Measurements from ENCODE around the gene PACS2.

PACS2 gene

DNA sequence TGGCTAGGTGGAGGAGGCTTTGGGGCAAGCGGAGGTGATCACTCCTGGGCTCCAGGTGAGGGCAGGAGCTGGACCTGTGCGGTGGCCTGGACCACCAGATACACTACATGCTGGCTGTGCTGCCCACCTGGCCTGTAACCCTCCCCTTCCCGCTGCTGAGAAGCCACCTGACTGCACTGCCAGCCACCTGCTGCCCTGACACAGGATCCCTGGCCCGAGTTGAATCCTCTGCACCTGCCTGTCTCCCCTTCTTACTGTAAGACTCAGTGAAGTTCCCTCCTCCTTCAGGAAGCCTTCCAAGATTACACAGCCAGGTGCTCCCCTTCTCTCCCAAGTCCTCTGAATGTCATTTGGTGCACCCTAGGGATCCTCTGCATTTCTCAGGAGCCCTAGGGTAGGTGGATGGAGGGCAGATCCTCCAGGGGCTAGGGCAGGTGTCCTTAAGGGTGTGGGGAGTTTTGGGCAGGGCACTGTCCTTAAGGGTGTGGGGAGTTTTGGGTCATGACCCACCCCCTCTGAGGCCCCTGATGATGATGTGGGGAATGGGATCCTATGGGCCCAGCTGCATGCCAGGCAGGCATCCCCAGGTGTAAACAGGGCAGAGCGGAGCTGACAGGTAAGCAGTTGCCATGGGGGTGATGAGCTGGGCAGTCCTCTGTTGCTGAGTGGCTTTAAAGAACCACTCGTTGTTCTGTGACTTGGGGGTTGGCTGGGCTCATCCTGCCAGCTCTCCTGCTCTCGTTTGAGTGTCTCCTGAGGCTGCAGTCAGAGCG is 98.4 kb downstream of the PACS2 start:
- no peak for DNase-seq

DNA sequence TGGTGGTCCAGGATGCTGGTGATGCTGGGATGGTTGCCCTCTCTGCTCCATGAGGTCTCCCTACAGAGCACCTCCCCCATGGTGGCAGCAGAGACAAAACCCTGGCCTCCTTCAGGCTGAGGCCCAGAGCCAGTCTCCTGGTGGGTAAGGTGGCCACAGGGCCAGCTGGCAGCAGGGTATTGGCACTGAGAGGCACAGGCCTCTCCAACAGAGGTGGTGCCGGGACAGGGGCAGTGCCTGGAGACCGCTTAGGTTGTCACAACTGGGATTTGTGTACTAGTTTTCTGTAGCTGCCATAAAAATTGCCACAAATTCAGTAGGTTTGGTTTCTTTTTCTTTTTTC is 99.0 kb downstream of the PACS2 start:
- no peak for DNase-seq

DNA sequence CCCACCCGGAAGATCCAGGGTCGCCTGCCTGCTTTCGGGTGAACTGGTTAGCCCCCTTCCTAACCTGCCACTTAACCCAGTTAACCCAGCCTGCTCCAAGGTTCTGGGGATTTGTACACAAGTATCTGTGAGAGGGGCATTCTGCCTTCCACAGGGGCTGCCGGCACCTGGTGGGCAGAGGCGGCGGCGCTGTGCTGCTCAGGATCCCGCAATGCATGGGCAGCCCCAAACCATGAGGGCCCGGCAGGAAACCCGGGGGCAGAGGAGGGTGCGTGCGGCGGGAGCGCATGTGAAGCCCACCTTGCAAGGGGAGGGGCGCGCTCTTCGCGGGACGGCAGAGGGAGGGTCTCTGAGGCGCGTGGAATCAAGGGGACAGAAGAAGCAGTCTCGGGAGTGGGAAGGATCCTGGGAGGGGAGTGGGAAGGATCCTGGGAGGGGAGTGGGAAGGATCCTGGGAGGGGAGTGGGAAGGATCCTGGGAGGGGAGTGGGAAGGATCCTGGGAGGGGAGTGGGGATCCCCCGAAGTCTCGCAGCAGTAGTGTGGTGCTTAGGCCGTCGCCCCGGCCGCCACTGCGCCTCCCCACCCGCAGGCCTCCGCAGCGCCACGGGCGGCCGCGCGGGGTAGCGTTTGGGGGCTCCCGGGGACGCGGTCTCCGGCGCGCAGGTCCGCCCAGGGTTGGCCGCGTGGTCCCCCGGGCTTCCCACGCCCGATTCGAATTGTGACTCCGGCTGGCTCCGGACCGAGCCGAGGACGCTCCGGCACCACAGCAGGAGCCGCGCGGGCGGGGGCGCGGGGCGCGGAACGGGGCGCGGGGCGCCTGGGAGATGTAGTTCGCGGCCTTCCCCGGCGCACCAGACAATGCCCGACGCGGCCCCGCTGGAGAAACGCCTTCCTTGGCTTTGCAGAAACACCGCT is 100.2 kb downstream of the PACS2 start:
- DNase-seq, result peak; percentile 82

DNA sequence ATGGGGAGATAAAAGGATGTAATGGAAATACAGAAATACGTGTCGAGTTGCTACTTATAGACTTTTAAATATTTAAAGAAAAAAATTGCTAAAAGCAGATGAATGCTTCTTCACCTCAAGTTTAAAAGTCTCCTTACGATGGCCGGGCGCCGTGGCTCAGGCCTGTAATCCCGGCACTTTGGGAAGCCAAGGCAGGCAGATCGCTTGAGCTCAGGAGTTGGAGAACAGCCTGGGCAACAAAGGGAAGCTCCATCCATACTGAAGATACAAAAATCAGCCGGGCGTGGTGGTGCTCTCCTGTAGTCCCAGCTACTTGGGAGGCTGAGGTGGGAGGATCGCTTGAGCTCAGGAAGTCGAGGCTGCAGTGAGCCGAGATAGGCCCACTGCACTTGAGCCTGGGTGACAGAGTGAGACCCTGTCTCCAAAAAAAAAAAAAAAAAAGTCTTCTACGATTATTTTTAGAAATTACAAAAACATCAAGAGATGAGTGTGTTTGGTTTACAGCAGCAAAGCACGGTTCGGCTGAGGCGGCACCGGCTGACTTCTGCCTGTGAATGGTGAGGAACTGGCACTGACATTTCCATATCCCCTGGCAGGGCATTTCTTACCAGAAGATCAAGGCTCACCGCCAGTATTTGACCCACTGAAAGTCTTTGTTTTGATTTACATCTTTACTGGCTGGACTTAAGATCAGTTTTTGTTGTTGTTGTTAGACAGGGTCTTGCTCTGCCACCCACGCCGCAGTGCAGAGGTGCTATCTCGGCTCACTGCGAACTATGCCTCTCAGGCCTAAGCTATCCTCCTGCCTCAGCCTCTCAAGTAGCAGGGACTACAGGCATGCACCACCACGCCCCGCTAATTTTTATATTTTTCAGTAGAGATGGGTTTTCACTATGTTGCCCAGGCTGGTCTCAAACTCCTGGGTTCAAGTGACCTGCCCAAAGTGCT is 101.2 kb downstream of the PACS2 start:
- peak; percentile 30 for DNase-seq

DNA sequence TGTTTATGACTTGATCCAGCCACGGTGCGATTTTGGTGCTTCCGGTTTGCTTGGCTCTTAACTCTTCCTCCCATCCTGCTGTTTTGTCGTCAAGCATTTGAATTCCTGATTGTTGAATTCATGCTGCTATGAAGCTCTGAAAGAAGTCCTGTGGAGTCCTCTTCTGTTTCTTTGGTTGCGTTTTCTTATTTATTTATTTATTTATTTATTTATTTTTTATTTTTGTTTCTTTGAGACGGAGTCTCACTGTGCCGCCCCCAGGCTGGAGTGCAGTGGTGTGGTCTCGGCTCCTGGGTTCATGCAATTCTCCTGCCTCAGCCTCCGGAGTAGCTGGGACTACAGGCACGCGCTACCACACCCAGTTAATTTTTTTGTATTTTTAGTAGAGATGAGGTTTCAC is 102.1 kb downstream of the PACS2 start:
- no peak for DNase-seq

DNA sequence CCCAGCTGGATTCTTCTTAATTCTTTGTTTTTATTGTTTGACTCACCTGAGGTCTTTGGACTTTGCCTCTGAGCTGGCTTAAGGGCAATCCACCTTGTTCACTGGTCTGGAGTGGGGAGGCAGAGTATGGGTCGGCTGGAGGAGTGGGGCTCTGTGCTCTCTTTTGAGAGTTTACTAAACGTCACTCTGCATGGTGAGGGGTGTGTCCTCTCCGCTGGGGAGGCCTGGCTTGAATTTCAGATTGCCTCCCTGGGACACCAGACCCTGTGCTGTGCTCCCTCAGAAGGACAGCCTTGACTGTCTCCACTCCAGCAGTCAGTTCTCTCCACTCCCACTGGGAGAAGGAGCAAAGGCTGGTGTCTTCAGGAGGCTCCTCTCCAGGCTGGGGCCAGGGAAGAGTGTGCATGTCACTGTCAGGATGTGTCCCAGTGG is 103.2 kb downstream of the PACS2 start:
- DNase-seq, result no peak

DNA sequence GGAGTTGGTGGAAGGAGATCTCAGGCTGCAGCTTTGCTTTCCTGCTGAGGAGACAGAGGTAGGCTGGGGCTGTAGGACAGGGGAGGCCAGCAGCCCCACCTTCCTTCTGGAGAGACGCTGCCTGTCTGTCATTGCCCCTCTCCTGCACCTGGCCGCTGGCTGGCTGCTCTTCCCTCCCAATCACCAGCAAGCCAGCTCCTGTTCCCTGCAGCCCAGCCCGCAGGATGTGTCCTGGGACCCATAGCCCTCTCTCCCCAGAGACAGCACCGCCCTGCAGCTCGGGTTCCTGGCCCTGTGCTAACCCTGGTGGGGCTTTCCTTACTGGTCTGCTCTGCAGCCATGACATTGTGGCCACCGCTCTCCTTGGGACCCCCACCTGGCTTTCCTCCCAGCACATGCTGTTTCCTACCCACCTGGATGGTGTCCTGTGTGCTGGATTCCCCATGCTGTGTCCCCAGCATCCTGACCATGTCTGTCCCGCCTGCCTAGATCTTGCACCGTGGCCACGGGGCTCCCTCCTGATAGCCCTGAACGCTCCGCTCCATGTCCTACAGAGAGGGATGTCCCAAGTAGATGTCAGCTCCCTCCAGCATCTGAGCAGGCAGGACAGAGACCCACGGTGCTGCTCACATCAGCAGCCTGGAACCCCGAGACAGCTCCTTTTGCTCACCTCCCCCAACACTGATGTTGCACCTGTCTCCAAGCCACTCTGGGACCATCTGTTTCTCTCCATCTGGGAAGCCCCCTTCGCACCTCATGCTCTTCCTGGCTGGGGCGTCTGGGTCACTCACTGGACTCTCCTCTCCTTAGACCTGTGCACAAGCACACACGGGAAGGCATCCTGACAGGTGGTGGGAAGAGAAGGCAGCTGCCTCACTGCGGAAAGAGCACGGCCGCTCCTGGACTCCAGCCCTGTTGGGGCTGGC is 104.0 kb downstream of the PACS2 start:
- DNase-seq, result peak; percentile 17

DNA sequence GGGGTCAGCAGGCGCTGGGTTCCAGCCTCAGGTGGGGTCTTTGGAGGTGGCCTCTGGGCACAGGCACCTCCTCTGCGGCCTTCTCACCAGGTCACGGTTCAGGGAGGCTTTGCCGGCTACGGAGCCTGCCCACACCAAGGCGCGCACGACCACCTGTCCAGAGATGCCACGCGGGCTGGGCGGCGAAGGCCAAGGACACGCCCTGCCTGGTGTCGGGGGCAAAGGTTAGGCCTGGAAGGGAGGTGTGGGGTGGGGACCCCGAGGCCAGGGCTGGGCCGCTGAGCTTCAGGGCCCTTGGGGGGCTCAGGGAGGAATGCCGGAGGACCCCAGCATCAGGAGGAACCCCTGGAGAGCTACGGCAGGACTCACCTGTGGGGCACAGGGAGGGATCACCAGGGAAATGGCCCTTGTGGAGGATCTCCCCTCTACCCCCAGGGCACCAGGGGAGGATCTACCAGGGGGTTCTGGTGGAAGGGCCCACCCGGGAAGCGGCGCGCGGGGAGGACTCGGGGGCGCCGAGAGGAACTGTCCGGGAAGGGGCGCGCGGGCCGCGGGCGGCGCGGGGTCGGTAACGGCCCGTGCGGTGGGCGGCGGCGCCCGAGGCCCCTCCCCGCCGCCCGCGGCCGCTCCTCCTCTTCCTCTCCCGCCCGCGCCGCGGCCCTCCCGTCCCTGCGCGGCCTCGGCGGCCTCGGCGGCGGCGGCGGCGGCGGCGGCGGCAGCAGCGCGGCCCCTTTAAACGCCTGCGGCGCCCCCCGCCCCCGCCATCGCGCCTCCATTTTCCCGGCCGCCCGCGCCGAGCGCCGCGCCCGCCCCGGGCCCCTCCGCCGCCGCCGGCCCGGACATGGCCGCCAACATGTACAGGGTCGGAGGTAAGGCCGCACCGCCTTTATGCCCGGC is 104.9 kb downstream of the PACS2 start, which contains the start of gene MTA1:
Gene MTA1, plus strand, starts transcription at position 633 of the 897 bp plus-strand sequence. Its CDS starts 209 bp downstream, at position 842.
- peak; percentile 53 for DNase-seq

DNA sequence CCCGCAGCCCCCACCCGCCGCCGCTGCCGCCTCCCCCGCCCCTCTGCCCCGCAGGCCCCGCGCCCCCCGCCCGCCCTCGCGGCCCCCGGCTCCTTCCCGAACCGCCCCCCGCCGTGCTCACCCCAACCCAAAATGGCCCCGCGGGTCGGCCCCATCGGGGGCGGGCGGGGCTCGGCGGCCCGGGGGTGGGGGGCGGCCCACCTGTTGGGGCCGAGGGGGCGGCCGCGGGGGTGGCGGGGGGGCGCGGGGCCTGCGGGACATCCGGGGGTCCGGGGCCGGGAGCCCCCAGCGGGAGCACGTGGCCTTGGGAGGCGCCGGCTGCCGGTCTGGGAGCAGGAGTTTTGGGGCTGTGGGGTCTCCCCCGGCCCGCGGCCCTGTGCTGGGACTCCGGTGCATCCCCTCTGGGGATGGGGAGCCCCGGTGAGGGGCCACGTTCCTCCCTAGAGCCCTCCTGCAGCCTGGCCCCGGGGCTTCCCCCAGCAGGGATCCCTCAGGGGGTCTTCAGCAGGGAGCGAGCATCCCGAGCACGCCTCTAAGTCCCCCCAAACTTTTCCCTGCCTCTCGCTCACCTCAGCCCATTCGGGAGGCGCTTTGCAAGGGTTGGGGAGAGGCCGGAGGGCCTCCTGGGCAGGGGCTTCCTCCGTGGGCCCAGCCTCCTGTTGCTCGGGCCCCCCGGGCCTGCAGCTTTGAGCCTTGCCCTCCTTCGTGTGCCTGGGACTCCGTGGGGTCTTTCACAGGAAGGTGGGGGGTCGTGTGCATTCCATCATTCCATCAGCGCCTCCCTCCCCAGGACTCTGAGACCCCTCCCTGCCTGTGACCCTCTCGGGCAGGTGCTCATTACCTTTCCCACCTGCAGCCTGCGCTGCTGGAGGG is 105.8 kb downstream of the PACS2 start:
- peak; percentile 35 for DNase-seq

DNA sequence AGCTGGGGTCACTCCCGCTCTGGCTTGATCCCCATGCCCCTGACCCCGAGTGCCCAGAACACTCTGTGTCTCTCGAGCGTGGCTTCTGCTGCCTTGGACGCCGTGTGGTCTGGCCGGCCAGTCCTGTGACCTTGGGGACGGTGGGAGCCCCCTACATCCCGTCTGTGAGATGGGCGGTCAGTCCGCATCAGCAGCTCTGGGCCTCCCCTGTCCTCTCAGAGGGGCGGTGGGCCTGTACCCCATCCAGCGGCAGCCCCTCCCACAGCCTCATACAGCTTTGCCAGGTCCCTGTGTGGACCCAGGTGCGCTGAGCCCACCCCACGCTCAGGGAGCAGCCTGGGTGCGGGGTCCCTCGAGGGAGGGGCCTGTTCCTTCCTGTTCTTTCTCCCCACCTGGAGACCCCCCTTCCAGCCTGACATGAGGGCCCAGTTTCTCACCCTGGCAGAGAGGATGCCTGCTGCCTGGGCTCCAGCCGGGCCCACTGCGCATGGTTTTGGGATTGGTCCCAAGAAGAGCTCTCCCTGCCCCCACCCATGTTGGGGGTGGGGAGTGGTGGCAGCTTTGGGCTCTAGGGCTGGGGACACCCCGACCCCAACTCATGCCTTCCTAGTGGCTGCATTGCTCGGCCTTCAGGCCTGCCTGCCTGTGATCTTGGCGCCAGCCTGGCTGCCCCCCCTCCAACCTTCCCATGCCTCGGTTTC is 106.6 kb downstream of the PACS2 start:
- peak; percentile 13 for DNase-seq

DNA sequence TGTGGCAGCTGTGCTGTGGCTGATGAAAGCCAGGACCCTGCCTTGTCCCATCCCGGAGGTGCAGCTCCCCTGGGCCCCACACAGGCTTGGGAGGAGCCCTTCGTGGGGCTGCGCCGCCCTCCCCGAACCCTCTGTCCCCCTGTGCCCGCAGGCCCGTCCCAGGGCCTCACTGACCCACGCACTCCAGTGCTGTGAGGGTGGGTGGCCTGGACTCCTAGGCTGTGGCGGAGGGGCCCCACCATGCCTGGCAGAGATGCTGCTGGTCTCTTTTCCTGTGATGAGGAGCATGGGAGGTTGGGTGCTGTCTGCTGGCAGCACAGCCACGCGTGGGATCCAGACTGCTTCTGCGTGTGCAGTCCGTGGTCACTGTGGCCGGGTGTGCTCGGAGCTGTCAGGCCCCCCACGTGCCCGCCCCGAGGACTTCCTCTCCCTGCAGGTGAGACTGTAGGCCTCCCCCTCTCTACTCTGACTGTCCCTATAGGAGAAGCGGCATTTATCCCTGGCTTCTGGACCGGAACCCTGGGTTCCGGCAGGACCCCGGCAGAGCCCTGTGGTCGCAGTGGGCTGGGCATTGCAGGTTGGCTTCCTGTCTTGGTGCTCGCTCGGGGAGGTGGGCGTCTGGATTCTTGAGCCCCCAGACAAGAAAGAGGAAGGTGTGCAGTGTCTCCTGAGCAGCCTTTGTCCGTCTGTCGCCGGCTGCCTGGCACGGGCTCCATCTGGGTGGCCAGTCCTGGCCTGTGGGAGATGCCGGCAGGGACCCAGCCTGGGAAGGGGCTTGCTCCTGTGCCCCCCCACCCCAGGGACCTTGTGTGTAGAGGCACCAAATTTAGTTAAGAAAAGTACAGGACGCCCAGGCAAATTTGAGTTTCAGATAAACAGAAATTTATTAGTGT is 107.4 kb downstream of the PACS2 start:
- DNase-seq, result no peak

DNA sequence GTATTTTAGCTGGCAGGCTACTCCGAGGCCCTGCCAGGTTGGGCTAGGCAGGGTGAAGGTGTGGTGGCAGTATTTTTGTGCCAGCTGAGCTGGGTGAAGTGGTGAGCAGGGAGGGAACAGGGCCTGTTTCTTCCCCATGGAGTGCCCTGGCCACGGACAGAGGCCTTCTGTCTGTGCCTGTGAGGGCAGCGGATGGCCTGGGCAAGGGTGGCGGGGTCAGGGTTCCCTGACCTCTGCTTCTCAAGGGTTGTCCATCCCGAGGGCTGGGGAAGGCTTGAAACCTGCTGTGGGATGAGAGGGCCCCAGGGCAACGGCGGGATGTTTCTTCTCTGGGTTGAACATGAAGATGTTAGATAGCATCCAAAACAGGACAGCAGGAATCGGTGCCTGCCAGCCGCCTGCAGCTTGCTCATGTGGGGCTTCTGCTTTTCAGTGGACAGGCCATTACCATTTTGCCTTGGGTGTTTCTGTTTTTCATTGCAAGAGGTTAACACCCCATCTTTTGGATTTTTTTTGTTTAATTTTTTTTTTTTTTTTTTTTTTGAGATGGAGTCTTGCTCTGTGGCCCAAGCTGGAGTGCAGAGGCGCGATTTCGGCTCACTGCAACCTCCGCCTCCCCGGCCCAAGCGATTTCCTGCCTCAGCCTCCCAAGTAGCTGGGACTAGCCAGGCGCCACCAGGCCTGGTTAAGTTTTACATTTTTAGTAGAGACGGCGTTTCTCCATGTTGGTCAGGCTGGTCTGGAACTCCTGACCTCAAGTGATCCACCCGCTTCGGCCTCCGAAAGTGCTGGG is 108.3 kb downstream of the PACS2 start:
- no peak for DNase-seq

DNA sequence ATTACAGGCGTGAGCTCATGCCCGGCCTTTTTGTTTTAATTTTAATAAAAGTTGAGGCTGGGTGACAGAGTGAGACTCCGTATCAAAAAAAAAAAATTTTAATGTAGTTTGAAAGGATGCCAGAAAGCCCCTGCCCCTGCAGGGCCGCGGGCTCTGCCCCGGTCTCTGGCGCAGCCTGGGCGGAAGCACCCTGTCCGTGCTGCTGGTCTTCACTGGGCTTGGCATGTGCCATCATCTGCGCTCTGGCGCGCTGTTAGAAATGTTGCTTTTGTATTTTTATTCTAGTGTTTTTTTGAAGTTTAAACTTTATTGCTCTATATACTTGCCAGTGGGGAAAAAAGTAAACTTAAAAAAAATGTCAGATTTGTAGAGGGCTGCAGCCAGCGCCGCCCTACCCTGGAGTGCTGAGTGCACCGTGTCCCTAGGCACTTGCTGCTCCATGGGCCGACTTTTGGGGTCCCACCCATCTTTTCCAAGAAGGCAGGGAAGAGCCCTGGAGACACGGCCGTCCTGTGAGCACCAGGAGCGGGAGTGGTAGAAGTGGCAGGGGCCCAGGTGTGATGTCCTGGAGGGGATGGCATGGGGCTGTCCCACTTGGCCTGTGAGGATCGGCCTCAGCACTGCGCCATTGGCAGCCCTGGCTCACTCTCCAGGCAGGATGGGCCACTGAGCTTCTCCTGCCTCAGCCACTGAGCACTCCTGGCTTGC is 109.1 kb downstream of the PACS2 start:
- no peak for DNase-seq

DNA sequence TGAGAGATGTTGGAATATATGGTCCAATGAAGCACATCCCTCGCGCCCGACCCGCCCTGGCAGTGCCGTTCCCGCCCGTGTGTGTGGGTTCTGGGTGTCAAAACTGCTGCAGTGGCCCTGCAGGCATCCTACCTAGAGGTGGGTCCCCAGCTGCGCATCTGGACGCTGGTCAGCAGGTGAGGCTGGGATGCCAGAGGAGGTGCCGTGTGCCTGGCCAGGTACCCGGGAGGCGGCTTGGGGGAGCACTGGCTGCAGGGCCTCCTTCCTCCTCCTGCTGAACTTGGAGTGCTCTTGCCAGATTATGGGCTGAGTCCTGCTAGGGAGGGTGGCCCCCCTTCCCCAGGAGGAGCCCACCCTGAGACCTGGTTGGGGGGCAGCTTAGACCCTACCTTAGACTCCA is 110.3 kb downstream of the PACS2 start:
- no peak for DNase-seq

DNA sequence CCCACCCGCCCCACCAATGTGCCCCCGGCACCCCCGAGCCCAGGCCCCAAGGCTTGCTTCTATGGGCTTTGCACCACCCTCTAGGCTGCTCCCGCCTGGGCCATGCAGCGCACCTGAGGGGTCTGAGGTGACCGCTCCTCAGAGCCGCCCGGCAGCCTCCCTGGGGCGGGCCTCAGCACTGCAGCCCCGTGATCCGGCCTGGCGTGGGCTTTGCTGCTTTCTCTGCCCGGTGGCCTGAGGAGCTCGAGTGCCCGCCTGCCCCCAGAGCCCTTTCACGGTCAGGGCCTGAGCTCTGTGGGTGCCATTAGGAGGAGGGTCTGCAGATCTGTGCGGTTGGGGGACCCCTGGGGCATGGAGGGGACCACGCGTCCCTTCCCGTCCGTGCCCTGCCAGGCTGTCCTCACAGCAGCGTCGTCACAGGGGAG is 111.3 kb downstream of the PACS2 start:
- DNase-seq, result no peak

Measured in retina (tissue), 1 donor.